ENCODE measurements around the gene LMNA.
"Not testable (repeated sequence)": the region's sequence is repeated elsewhere in the genome, so short reads cannot be mapped to it uniquely, and the experiment has no call there.

Gene LMNA

GRCh38 chr1:156104861-156105832, 9.4 kb upstream of the LMNA start:
- DNase-seq (ENCODE audit: low read depth): no peak

DNA sequence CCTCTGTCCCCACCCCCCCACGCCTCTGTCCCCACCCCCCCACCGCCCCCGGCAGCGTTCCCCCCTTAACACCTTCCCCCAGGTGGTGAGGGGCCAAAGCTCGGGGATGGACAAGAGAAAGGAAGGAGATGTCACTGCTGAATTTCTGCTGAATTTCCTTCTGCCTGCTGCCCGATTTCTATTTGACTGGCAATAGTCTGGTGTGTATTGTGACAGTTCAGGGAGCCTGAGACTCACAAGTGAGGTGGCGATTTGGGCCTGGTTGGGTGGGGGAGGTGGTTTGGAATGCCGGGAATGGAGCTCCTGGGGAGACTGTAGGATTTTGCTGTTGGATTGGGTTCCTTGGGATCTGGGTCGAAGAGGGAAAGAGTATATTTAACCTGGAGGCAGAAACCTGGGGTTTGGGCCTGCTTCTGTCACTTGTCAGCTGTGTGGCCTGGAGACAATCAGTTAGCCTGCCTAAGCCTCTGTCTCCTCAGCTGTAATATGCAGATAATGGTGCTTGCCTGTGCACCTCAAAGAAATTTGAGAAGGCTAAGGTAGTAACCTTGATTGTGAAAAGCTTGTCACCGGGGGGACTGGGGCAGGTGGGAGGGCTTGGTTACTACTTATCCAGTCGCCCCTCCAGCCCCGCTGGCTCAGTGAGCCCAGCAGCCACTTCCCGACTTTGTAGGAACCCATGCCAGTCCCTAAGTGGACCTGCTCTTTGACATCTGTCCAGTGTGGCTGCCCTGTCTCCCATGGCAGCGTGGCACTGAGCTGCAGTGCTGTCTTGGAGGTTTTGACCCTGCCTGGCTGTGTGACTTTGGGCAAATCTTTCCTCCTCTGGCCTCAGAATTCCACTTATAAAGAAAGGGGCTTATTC, 7.7 kb upstream of the LMNA start:
- no peak for DNase-seq (ENCODE audit: low read depth)

DNA sequence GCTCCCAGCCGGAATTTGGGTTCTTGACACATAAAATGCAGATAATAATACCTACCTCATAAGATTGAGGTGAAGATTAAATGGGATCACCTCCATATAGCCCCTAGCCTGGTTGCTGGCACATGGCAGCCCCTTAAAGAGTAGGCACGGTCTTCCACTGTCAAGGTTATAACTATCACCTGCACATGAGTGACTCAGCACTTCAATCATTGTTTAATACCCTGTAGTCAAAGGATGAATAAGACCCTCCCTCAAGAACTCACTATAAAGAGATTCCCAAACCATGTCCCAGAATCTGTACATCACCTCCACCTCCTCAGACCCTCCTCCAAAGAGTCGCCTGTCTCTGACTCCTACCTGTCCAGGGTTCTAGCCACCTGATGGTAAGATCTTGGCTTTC, 6.5 kb upstream of the LMNA start:
- DNase-seq (ENCODE audit: low read depth): no peak

- no peak for DNase-seq (ENCODE audit: low read depth)
Observed at GRCh38 chr1:156108664-156109241, 5.8 kb upstream of the LMNA start.

DNA sequence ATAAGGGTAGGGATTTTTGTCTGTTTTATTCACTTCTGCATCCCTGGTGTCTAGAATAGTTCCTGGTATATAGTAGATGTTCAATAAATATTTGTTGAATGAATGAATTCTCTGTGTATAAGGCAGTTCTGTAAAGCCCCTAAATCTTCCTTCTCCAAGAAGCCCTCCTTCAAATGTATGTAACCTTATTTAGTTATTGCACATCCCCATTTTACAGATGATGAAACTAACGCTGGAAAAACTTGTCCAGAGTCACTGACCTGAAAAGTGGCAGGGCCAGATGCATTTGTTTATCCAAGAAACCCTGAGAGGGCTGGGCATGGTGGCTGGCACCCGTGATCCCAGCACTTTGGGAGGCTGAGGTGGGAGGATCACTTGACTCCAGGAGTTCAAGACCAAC, 4.3 kb upstream of the LMNA start:
- no peak for DNase-seq (ENCODE audit: low read depth)

- DNase-seq (ENCODE audit: low read depth): no peak
Observed at GRCh38 chr1:156111355-156111962, 3.1 kb upstream of the LMNA start.

GRCh38 chr1:156112276-156113137, 2.0 kb upstream of the LMNA start:
- no peak for DNase-seq (ENCODE audit: low read depth)

- DNase-seq (ENCODE audit: low read depth): no peak
Observed at GRCh38 chr1:156113282-156113950, 1.1 kb upstream of the LMNA start.

DNA sequence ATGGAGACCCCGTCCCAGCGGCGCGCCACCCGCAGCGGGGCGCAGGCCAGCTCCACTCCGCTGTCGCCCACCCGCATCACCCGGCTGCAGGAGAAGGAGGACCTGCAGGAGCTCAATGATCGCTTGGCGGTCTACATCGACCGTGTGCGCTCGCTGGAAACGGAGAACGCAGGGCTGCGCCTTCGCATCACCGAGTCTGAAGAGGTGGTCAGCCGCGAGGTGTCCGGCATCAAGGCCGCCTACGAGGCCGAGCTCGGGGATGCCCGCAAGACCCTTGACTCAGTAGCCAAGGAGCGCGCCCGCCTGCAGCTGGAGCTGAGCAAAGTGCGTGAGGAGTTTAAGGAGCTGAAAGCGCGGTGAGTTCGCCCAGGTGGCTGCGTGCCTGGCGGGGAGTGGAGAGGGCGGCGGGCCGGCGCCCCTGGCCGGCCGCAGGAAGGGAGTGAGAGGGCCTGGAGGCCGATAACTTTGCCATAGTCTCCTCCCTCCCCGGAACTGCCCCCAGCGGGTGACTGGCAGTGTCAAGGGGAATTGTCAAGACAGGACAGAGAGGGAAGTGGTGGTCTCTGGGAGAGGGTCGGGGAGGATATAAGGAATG, 505 bp downstream of the LMNA start:
- DNase-seq (ENCODE audit: low read depth): no peak

DNA sequence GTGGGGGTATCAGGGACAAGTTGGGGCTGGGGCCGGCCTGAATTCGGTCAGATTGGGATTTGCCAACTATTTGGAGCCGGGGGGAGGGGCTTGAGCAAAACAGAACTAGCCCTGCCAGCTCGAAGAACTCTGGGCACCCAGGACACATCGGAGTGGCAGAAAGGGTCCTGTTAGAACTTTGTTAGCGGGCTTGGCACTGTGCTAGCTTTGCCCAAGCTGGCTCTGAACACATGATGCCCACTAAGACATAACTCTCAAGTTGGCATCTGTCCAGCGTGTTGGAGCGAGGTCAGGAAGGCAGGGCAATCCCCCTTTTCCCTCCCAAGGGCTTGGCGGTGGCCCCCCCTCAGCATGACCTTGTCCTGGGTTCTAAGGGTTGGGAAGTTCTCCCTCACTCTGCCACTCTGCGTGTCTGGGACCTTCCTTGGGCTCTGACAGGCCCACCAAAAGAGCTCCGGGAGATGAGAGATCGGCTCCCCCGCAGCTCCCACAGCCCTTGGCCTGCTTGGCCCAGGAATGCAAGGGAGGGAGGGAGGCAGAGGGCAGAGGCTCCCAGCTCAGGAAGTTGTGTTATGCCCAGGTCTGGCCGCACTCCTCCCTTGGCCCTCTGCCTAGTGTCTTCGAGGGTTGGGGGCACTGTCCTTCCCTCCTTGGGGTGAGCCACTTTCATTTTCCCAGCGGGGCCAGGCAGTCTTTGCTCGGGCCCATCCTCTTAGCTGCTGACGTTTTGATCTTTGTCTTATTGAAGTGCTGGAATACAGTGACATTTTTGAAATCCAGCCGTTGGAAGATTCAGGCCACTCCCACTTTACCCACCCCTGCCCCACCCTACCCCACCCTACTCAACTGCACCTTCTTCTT, 1.2 kb downstream of the LMNA start:
- no peak for DNase-seq (ENCODE audit: low read depth)

DNA sequence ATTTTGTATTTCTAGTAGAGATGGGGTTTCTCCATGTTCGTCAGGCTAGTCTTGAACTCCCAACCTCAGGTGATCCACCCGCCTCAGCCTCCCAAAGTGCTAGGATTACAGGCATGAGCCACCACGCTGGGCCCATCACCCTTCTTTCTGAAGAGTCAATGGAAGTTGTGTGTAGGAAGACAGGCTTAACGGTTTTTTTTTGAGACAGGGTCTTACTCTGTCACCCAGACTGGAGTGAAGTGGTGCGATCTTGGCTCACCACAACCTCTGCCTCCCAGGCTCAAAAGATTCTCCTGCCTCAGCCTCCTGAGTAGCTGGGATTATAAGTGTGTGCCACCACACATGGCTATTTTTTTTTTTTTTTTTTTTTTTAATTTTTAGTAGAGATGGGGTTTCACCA, 2.2 kb downstream of the LMNA start:
- DNase-seq (ENCODE audit: low read depth): not testable (repeated sequence)

GRCh38 chr1:156117414-156118176, 3.1 kb downstream of the LMNA start:
- no peak for DNase-seq (ENCODE audit: low read depth)

DNA sequence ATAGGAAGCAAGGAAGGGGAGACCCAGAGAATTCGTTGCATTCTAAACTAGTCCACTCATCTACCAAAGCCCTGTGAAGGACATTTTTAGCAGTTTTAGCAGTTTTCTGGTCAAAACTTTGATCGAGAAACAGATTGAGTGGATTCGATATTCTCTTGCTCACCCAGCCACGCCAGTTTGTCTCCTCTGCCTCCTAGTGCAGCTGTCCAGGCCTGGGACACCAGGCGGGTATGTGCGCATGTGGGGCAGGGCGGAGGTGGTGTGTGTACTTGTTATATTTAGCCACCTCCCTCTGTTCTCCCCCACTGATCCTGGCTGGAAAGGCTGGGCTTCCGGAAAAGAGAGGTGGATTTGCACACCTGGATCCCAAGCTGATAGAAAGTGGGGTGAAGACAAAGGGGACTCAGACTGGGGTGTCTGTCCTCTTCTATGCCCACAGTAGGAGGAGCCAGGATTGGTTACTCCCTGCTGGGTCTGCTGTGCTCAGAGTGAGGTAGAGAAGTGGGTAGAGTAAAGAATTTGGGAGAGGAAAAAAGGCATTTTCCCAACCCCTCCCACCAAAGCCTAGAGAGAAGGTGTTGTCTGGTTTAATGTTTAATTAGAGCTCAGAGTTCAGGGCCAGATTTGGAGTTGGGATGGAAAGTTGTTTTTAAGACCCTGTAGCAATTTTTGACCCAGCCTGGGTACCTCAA, 3.8 kb downstream of the LMNA start:
- no peak for DNase-seq (ENCODE audit: low read depth)

GRCh38 chr1:156119503-156120209, 5.1 kb downstream of the LMNA start:
- no peak for DNase-seq (ENCODE audit: low read depth)

- DNase-seq (ENCODE audit: low read depth): no peak
Observed at GRCh38 chr1:156120318-156120717, 5.8 kb downstream of the LMNA start.

GRCh38 chr1:156121005-156121404, 6.5 kb downstream of the LMNA start:
- not testable (repeated sequence) for DNase-seq (ENCODE audit: low read depth)

DNA sequence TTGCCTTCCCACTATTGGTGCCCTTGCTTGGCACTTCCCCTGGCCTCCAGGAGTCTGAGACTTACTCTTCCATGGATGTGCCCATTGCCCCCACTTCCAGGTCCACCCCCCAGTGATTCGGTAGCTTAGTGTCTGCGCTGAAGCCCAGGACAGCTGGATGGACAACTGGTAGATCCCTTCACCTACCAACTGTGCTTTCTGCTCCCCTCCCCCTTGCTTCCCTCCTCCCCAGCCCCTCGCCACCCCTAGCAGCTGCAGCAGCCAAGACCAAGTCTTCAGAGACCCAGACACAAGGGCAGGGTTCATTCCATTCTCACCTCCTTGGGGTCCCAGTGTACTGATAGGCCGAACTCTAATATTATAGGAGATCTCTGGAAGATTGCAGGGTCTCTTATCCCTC, 6.9 kb downstream of the LMNA start:
- no peak for DNase-seq (ENCODE audit: low read depth)
